Inflammatory macrophage treated with lipopolysaccharide for 4 hours (primary cell): Measurements from ENCODE around the gene POPDC3.
"Not testable (repeated sequence)": the region's sequence is repeated elsewhere in the genome, so short reads cannot be mapped to it uniquely, and the experiment has no call there.

Experiments
- DNase-seq: peaks from one replicate; pipeline ENCODE4 v3.0.0-alpha.2; 2020

Gene POPDC3, protein sequence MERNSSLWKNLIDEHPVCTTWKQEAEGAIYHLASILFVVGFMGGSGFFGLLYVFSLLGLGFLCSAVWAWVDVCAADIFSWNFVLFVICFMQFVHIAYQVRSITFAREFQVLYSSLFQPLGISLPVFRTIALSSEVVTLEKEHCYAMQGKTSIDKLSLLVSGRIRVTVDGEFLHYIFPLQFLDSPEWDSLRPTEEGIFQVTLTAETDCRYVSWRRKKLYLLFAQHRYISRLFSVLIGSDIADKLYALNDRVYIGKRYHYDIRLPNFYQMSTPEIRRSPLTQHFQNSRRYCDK

DNA sequence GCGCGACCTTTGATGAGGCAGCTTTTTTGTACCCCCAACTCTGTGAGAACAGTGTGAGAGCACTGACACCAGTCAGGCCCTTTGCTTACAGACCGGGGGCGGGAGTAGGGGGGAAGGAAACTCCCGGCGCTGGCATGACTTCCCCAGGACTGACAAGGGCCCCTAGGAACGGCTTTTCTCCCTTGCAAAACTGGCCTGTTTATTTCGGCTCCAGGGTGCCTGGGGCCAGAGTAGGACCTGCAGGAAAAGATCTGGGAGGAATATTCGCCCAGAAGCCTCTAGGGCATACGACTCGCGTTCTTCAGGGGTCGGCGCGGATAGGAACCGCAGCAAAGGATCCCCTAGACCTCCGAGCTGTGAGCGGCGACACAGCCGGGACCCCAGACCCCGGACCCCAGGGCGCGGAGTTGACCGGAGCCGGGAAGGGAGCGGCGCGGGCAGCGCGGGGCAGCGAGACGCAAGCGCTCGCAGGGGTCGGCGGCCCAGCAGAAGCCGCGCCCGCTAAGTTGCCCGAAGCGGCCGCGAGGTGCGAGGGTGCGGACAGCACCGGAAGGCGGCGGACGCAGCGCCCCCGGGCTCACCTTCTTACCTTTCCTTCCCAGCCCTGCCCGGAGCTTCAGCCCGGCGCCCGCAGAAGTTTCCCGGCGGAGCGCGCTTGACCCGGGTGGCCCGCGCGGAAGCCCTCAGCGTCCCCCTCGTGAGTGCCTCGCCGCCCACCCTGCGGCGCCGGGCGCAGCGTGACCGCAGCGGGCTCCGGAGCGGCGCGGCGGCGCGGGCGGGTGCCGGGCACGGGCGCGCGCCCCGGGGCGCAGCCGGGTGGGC, at the start of gene POPDC3:
Gene POPDC3, minus strand, starts transcription at position 771 of the 822 bp plus-strand sequence. CDS start 18,105 bp downstream, outside the sequence.
- DNase-seq = no peak

GRCh38 chr6:105227295-105227767, 47.5 kb upstream of the POPDC3 start:
- DNase-seq = no peak

DNA sequence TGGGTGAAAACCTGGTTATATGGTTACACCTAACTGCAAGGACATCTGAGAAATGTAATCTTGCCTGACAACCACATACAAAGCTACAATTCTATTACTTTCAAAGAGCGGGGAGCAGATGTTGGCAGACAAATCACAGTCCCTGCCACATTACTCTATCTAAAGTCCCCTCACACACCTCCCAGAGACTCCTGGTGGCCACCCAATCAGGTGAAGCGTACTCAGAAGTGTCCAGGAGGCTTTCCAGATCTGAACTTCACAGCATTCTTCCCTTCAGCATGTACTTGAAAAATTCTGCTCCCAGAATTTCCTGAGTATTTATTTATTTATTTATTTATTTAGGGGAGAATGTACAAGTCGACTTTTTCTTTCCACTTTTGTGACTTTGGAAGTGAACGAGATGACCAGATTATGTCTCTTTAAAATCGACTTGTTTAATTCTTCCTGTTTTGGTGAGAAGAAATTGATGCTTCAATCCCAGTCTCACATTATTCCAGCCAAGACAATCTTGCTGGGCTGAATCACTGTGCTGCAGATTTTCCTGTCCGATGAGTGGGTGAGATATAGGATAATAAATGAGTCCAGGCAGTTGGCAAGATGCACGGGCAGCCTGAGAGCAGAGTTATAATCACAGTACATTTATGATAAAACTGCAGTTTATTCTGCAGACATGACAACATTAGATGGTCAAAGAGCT, 46.9 kb upstream of the POPDC3 start:
- DNase-seq = no peak

DNA sequence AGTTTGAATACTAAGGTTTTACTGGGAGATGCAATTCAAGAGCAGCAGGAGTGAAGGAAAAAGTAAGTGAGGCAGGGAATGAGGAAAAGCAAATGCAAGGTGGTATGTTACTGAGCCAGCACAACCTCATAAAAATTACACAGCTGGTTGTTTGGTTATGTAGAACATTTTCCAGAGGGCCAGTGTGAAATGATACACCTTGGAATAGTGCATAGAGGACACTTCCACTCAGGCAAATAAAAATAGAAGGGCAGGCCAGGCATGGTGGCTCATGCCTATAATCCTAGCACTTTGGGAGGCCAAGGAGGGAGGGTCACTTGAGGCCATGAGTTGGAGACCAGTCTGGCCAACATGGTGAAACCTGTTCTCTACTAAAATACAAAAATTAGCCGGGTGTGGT, 43.4 kb upstream of the POPDC3 start:
- no peak for DNase-seq

- not testable (repeated sequence) for DNase-seq
These were observed 41.4 kb upstream of the POPDC3 start for GRCh38 chr6:105221219-105221618.

DNA sequence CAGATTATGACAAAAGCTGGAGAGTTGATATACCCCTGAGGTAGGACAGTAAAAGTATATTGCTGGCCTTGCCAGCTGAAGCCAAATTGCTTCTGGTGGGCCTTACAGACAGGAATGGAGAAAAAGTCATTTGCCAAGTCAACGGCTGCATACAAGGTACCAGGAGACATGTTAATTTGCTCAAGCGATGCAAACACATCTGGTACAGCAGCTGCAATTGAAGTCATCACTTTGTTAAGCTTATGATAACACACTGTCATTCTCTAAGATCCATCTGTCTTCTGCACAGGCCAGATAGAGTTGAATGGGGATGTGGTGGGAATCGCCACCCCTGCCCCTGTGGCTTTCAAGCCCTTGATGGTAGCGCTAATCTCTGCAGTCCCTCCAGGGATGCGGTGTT, 40.4 kb upstream of the POPDC3 start:
- DNase-seq = no peak

DNA sequence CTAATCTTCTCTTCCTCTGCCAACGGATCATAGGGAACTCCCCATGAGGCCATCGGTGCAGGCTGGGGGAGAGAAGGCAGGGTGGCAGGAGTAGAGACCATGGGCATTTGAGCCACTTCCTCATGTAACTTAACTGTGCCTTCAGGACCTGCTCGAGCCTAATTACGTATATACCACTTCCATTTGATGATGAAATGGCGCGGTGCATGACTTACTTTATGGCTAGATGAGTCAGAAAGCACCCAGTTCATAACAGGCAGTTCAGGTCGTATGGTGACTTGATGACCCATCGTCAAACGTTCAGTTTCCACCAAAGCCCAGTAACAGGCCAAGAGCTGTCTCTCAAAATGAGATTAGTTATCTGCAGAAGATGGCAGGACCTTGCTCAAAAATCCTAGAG, 39.4 kb upstream of the POPDC3 start:
- not testable (repeated sequence) for DNase-seq

DNA sequence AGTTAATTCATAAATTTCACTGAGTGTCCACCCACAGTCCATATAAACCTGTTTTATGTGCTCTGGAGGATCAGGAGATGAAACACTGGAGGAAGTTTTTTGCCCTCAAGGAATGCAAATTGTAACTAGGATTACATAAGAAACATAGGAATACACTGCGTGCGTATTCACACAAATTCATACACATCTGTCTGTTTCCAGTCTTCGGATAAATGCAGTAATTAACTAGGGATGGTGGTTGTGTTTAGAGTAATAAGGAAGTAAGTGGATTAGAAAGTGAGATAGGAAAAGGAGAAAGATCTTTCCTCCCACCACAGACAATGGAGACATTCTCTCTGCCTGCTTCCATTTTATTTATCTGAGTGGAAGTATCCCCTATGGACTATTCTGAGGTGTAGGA, 35.7 kb upstream of the POPDC3 start:
- DNase-seq = no peak

DNA sequence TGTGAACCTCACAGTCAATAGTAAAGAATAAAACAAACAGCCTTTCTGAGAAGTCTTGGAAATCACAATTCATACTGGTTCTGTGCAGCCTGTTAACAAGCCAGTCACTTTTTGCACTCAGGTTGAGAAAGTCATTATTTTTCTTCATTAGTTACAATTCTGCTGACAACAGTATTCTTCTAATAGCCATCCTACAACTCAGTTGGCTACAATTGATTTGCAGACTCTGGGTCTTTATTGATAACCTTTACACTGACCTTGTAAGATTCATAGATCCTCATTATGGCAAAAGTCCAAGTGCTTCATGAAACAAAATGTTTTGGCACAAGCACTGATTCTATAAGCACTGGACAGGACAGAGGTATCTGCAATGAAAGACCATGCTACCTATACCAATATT, 34.9 kb upstream of the POPDC3 start:
- DNase-seq = no peak

GRCh38 chr6:105213272-105213671, 33.5 kb upstream of the POPDC3 start:
- DNase-seq = no peak

DNA sequence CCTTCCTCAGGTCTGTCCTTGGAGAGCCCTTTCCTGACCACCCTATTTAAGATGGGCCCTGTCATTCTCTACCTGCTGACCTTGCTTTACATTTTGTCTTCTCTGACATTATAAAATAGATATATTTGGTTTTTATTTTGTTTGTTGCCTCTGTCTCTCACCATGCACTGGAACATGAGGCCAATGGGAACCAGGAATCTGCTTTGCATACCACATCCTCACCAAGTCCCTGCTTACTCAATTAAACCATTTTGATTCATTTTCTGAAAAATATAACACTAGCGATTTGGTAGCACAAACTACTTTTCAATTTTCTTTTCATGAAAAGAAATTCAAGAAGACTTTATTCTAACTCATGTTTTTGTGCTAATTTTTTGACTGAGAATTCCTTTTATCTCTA, 32.8 kb upstream of the POPDC3 start:
- DNase-seq = no peak

DNA sequence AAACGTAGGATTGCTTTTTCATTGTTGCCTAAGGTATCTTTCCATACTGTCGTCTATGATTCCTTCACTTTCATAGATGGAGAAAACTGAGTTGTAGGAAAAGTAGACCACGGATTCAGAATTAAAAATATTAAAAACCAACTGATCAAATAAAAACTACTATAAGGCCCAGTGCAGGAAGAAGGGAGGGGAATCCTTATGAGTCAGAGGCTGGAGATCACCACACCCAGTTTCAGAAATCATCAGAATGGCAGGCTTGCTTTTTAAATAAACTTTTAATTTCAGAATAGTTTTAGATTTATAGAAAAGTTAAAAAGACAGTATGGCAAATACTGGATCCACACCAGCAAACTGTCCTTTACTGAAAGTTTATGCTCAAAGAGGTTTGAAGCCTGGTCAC, 32.0 kb upstream of the POPDC3 start:
- DNase-seq = no peak

DNA sequence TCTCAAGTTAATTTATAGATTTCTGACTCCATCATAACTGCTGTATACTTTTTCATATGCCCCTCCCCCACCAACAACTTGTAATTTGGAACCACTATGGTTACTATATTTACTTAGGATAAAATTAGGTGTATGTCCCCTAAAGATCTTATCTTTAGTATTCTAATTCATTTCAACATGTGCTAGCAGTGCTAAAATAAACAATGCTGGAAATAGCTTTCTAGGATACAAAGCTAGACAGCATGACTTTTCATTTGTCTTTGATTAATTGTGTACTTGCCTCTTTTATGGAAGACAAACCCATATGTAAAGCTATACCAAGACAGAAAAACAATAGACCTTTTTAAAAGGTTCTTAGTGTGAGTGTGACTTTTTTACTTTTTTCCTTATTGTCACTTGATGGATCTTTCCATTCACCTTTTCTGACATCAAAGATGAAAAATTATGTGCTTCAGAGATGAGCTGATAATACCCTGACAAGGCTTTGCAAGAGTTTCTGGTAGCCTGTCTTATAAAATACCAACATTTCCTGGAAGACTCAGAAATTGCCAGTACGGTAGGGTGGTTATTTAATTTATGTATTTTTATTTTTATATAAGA, 31.2 kb upstream of the POPDC3 start:
- no peak for DNase-seq

- peak; percentile 33 for DNase-seq
These were observed 30.3 kb upstream of the POPDC3 start for GRCh38 chr6:105209950-105210706.

DNA sequence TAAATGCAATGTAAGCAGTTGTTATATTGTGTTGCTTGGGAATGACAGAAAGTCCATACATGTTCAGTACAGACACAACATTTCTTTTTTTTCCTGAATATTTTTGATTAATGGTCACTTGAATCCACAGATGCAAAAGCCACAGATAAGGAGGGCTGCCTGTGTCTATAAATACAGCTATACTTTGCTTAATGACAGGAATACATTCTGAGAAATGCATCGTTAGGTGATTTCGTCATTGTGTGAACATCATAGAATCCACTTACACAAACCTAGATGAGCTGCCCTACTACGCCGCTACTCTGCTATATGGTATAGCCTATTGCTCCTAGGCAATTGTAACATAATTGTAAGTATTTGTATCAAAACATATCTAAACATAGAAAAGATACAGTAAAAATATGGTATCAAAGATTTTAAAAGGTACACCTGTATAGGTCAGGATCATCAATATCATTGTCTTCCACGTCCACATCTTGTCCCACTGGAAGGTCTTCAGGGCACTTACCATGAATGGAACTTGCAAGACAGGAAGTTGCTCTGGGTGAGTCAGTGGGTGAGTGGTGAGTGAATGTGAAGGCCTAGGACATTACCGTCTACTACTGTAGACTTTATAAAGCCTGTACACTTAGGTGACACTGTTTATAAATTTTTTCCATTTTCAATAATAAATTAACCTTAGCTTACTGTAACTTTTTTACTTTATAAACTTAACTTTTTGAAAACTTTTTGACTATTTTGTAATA, 27.9 kb upstream of the POPDC3 start:
- no peak for DNase-seq

DNA sequence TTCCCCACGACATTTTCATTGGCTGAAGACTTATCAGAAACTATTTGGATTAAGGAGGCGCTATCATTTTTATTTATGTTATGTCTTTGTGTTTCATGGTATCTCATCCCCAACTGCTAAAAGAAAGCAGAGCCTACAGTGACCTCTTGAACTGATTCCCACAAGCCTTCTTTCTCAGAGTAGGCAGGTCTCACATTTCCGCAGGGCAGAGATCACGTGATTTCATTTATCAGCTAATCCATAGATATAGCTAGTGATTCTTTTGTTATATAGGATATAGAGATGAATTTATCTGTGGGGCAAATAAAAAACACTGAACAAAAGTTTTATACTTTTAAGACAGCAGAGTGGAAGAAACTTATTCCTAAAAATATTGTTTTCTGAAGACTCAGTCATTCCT, 25.0 kb upstream of the POPDC3 start:
- DNase-seq = no peak

DNA sequence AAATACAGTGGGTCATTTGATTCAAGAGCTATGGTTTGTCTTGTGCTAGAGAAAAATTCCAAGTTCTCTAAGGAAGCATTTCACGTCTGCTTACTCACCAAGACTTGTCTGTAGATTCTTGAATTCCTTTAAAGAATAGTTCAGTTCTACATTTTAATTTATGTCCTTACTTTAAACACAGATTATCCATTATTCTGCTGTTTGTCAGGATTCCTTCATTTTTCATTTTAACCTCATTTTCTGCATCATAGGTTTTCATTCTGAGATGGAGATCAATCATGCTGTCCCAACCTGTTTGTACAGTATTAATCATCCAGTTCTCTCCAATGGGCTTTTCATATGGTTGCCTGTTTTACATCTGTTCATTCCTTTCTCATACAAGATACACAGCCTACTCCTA, 24.5 kb upstream of the POPDC3 start:
- DNase-seq = no peak

DNA sequence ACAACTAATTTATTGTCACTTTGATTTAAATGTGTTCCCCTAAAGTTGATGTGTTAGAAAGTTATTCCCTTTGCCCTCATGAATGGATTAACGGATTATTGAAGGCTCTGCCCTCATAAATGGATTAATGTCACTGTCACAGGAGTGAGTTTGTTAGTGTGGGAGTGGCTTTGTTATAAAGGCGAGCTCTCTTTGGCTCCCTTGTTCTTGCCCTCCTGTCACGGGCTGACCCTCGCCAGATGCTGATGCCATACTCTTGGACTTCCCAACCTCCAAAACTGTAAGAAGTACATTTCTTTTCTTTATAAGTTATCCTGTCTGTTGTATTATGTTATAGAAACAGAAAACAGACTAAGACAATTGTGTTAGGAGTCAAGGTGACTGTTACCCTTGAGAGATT, 22.7 kb upstream of the POPDC3 start:
- no peak for DNase-seq

DNA sequence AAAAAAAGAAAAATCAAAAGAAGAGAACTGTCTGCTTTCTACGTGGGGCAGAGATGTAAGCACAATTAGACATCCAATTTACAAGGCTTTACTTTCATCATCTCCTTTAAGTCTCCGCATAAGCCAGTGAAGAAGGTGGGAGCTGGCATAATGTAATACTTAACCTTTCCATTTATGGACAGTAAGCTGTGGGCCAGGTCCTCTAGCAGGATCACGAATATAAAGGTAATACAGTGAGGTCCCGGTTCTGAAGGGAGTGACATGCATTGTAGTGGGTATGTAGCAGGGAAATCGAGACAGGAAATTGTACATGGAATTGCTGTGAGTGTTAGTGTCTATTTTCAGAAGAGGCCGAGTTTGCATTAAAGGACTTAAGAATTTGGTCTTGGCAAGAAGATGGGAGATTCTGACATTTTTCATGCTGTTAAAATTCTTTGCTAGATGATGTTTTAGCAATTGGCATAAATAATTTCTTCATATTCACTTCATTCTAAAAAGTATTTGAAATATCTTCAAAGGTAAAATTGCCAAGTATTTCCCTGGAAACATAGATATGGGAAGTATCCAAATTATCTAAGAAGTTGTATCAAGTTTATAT, 20.4 kb upstream of the POPDC3 start:
- no peak for DNase-seq

DNA sequence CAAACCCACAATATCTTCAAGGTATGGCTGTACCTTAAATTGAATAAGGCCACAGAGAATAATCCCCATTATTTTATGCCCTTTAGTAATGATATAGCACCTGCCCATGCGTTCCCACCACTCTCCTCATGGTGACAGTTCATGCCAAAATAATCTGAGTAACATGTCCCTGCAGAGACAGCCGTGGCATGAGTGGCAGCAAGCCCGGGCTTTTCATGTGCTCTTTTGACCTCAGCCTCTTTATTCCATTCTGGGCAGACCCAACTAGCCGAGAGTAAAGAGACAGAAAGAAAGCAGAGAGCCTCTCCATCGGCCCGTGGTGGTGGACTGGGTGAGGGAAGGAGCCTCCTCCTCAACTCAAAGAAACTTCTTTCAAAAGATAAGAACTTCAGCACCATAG, 19.9 kb upstream of the POPDC3 start:
- DNase-seq = no peak

DNA sequence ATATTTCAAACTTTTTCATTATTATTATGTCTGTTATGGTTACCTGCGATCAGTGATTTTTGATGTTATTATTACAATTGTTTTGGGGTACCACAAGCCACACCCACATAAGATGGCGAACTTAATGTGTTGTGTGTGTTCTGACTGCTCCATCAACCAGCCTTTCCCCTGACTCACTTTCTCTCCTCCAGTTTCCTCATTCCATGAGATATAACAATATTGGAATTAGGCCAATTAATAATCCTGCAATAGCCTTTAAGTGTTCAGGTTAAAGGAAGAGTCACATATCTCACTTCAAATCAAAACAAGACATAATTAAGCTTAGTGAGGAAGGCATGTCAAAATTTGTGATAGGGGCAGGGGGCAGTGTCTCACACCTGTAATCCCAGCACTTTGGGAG, 16.3 kb upstream of the POPDC3 start:
- DNase-seq = no peak
